NCI-H1092 treated with DMSO at 0.1 percent for 48 hours (cell line): ENCODE results near the gene LCN2.
"Not testable (repeated sequence)": the region's sequence is repeated elsewhere in the genome, so short reads cannot be mapped to it uniquely, and the experiment has no call there.

Experiments used
- DNase-seq: peaks from one replicate; lab custom pipeline; 2025; lab: John Stamatoyannopoulos, UW

LCN2 gene

GRCh38 chr9:128128836-128129590 lies 20.2 kb upstream of the LCN2 start:
- no peak for DNase-seq

- not testable (repeated sequence) for DNase-seq
These were observed 19.2 kb upstream of the LCN2 start for GRCh38 chr9:128129976-128130590.

- DNase-seq: not testable (repeated sequence)
These were observed 18.6 kb upstream of the LCN2 start for GRCh38 chr9:128130651-128131050.

GRCh38 chr9:128131346-128131745 lies 17.9 kb upstream of the LCN2 start:
- not testable (repeated sequence) for DNase-seq

GRCh38 chr9:128132139-128132538 lies 17.1 kb upstream of the LCN2 start:
- DNase-seq: not testable (repeated sequence)

- not testable (repeated sequence) for DNase-seq
These were observed 13.7 kb upstream of the LCN2 start for GRCh38 chr9:128135561-128135960.

- DNase-seq: no peak
These were observed 12.1 kb upstream of the LCN2 start for GRCh38 chr9:128136816-128137793.

- no peak for DNase-seq
These were observed 11.3 kb upstream of the LCN2 start for GRCh38 chr9:128138001-128138400.

GRCh38 chr9:128139621-128140020 lies 9.6 kb upstream of the LCN2 start:
- no peak for DNase-seq

GRCh38 chr9:128141604-128142003 lies 7.6 kb upstream of the LCN2 start:
- no peak for DNase-seq

- DNase-seq: no peak
These were observed 7.2 kb upstream of the LCN2 start for GRCh38 chr9:128142061-128142460.

- no peak for DNase-seq
These were observed 6.7 kb upstream of the LCN2 start for GRCh38 chr9:128142596-128142995.

GRCh38 chr9:128143525-128144238 lies 5.6 kb upstream of the LCN2 start:
- no peak for DNase-seq

GRCh38 chr9:128144239-128145181 lies 4.7 kb upstream of the LCN2 start:
- no peak for DNase-seq

- no peak for DNase-seq
These were observed 3.7 kb upstream of the LCN2 start for GRCh38 chr9:128145536-128145935.

GRCh38 chr9:128145951-128146351 lies 3.3 kb upstream of the LCN2 start:
- DNase-seq: no peak

GRCh38 chr9:128146591-128147120 lies 2.6 kb upstream of the LCN2 start:
- DNase-seq: no peak

GRCh38 chr9:128148509-128149000 lies 698 bp upstream of the LCN2 start:
- DNase-seq: no peak

GRCh38 chr9:128149951-128150593 lies 819 bp downstream of the LCN2 start:
- DNase-seq: no peak
